ENCODE data around the gene PPP2CA.

DNA sequence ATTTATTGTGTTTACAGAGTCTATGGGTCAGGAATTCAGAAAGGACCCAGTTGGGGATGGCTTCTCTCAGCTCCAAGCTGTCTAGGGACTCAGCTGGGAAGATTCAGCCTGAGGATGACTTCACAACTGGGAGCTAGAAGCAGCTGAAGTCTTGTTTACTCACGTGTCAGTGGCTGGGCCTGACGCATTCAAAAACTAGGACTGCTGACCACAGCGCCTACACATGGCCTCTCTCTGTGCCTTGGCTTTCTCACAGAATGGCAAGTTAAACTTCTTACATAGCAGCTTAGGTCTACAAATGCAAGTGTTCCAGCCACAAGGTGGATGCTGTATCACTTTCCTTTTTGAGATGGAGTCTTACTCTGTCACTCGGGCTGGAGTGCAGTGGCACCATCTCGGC, 16.3 kb upstream of the PPP2CA start:
- TF ChIP-seq CTCF (IDR thresholded peaks at IDR 0.05) (no peak), POLR2A (IDR thresholded peaks at IDR 0.05) (no peak)

All from esophagus squamous epithelium (tissue), 4 donors.